GM19193 (cell line): ENCODE data around the gene TSPAN11.

Source experiments
- POLR2A ChIP-seq: IDR thresholded peaks from 4 replicates; pipeline ENCODE4 v1.6.1; 2011; ENCODE audit not compliant: insufficient read depth, insufficient read length; ENCODE audit errors: extremely low read depth

The TSPAN11 gene

GRCh38 chr12:30934811-30935210 lies 8.3 kb downstream of the TSPAN11 start:
- no peak for TF ChIP-seq POLR2A

- no peak for TF ChIP-seq POLR2A
Observed at GRCh38 chr12:30936036-30936435, 9.5 kb downstream of the TSPAN11 start.

- TF ChIP-seq POLR2A, result no peak
Observed at GRCh38 chr12:30939234-30939633, 12.7 kb downstream of the TSPAN11 start.

DNA sequence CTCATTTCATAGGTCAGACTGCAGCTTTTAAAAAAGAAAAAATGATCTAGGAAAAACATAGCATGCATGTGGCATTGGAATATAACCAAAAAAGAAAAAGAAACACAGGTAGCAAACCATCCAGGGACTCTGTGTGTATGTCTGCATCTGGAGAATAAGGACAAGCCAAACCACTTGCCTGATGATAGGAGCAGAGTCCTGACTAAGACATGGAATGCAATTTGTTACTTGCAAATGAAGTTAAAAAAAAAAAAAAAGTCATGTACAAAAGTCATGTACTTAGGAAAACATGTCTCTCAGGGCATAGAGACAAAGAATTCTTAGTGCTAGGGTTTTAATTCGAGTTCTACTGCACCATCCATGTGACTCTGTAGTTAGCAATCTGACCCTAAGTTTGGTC lies 15.9 kb downstream of the TSPAN11 start:
- TF ChIP-seq POLR2A, result no peak

- no peak for TF ChIP-seq POLR2A
Observed at GRCh38 chr12:30942936-30943335, 16.4 kb downstream of the TSPAN11 start.

- no peak for TF ChIP-seq POLR2A
Observed at GRCh38 chr12:30945443-30946164, 19.1 kb downstream of the TSPAN11 start.

- no peak for TF ChIP-seq POLR2A
Observed at GRCh38 chr12:30952015-30952414, 25.5 kb downstream of the TSPAN11 start.

GRCh38 chr12:30953257-30953656 lies 26.7 kb downstream of the TSPAN11 start:
- no peak for TF ChIP-seq POLR2A

GRCh38 chr12:30953951-30954751 lies 27.6 kb downstream of the TSPAN11 start:
- TF ChIP-seq POLR2A, result no peak

GRCh38 chr12:30955214-30955613 lies 28.7 kb downstream of the TSPAN11 start:
- no peak for TF ChIP-seq POLR2A

DNA sequence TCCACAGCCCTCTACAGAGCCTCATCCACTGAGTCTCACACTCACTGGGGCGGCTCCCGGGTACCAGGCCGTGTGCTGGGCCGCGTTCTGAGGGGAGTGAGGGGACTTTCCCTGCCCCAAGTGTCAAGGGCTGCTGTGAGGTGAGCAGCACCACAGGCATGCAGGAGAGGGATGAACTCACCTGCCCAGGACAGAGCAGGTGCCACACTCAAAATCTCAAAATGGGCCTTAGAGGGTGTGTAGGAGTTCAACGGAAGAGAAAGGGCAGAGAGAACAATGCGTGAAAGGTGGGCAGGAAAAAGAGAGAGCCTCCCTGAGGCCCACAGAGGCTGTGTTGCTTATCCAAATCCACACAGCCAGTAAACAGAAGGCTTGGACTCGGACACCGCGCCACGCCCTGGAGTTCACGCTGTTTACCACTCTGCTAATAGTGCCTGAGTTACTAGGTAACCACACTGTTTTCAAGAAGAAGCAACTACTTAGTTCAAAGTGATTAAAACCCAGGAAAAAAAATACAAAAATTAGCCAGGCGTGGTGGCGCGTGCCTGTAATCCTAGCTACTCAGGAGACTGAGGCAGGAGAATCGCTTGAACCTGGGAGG lies 32.7 kb downstream of the TSPAN11 start:
- no peak for TF ChIP-seq POLR2A

- no peak for TF ChIP-seq POLR2A
Observed at GRCh38 chr12:30959778-30960177, 33.2 kb downstream of the TSPAN11 start.

DNA sequence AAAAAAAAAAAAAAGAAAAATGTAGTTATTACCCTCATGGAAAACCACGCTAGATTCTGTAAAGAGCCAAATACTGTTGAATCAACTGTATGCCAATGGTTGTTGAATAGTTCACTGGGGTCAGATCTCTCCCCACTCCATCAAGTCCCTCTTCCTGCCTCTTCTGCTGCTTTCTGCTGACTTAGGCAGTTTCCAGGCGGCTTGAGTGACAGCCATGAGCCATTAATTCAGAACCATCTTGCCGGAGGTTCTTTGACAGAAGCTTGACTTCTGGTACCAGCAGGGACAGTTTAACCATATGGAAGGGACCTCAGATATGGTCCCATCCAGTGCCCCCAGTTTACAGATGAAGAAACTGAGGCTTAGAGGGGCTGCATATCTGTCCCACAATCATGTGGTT lies 34.5 kb downstream of the TSPAN11 start:
- TF ChIP-seq POLR2A, result no peak

GRCh38 chr12:30962047-30962446 lies 35.5 kb downstream of the TSPAN11 start:
- no peak for TF ChIP-seq POLR2A

DNA sequence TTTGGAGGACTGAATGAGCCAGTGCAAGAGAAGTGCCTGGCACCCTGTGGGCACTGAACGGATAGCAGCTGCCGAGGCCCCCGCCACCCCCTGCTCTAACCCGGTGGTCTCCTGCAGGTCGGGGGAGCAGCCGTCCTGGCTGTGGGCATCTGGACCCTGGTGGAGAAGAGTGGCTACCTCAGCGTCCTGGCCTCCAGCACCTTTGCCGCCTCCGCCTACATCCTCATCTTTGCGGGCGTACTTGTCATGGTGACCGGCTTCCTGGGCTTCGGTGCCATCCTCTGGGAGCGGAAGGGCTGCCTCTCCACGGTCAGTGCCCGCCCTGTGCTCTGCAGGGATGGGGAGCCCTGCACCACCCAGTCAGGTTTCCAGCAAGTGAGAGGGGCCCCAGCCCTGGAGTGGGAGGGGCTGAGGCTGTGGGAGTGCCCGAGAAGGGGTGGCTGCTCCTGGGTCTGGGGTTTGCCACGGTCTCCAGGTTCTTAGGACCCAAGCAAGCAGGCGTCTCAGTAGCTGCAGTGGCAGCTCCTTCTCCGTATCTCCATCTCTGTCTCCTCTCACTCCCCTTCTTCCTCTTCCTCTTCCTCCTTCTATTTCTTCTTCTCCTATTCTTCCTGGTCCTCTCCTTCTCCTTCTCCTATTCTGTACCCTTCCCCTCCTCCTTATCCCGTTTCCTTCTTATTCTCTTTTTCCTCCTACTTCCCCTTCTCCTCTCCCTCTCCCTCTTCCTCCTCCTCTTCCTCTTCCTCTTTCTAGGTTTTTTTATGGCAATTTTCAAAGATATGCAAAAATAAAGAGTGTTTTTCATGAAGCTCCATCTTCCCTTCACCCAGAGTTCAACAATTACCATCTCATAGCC lies 37.4 kb downstream of the TSPAN11 start:
- TF ChIP-seq POLR2A, result no peak
